NCI-H69 (cell line): ENCODE measurements around the gene SPRR3.
"Not testable (repeated sequence)": the region's sequence is repeated elsewhere in the genome, so short reads cannot be mapped to it uniquely, and the experiment has no call there.

ENCODE experiments used
- DNase-seq: peaks from one replicate; lab custom pipeline; 2025; lab: John Stamatoyannopoulos, UW

Gene SPRR3

DNA sequence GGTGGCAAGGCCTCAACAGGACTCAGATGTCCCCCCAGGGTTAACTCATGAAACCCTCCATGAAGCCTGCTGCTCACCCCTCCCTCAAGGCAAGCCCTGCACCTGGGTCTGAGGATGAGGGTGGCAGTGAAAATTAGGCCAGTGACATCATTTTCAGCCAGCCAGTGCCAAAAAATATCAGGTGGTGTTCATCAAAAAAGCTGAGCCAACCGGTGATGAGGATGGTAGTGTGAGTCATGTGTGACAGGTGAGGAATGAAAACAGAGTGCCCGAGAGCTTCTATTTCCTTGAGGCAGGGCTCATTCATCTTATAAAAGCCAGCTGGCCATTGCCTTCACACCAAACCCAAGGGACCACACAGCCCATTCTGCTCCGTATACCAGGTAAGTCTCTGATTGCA is 17.8 kb upstream of the SPRR3 start, which contains the start of gene SPRR1A:
Gene SPRR1A, plus strand, starts transcription at position 339 of the 400 bp plus-strand sequence. CDS start 1,150 bp downstream, outside the sequence.
- DNase-seq: no peak

DNA sequence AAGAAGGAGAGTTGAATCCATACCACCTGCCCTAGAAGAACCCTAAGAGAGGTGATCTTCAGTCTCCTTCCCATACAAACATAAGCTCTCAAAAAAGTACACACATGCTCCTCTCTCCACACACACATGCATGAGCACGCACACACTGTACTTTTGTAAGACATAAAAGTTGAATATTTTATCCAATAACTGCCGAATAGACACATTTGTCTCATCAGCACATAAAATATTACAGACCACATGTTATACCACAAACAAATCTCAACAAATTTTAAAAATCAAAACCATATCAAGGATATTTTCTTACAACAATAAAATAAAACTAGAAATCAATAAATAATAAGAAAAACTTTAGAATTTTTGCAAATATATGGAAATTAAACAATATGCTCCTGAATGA is 15.0 kb upstream of the SPRR3 start:
- DNase-seq: no peak

GRCh38 chr1:152993186-152993585 is 8.4 kb upstream of the SPRR3 start:
- DNase-seq: no peak

DNA sequence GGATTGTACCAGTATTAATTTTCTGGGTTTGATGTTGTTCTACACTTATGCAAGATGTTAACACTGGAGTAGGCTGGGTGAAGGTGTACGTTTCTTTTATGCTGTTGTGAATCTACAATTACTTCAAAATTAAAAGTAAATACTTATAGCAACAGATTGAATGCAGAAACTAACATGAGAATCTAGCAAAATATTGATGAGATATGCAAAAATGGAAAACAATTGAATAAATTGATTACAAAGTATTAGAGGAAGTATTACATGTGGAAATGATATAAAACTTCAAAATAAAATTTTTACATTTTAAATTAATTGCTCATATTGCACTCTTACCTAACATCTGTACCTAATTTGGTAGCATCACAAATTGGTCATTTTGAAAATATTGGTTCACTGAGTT is 5.7 kb upstream of the SPRR3 start:
- no peak for DNase-seq

- DNase-seq: no peak
Observed at GRCh38 chr1:152996633-152997400, 4.7 kb upstream of the SPRR3 start.

DNA sequence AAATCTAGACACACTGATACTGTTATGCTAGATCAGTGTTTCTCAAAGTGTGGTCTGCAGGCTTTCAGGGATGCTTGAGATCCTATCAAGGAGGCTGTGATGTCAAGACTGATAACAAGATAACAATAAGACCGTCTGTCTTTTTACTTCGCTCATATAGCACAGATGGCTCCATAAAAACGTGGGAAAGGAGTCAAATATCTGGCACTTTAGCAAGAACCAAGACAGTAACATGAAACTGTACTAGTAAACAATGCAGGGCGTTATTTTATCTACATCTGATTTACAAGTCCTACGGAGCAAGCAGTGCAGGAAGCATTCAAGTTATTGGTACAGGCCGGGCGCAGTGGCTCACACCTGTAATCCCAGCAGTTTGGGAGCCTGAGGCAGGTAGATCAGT is 3.6 kb upstream of the SPRR3 start:
- no peak for DNase-seq

- DNase-seq: no peak
Observed at GRCh38 chr1:152998476-152998875, 3.1 kb upstream of the SPRR3 start.

- DNase-seq: no peak
Observed at GRCh38 chr1:152999818-153000217, 1.7 kb upstream of the SPRR3 start.

DNA sequence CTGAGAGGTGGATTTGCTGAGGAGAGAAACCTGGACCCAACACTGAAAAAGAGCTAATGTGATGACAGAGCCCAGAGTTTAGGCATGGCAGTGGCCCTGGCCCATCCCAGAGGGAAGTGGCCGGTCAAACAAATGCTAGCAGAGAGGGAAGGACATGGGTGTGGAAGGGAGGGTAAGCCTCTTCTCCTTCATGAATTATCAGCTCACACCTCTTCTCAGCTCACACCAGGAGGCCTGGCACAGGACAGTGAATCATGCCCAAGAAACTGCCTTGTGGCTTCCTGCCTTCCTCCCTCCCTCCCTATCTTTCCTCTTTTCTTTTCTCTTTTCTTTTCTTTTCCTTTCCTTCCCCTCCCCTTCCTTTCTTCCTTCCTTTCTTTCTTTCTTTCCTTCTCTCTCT is 1.3 kb upstream of the SPRR3 start:
- DNase-seq: no peak

- DNase-seq: not testable (repeated sequence)
Observed at GRCh38 chr1:153011235-153011758, 9.7 kb downstream of the SPRR3 start.

GRCh38 chr1:153021829-153022228 is 20.3 kb downstream of the SPRR3 start:
- DNase-seq: not testable (repeated sequence)

DNA sequence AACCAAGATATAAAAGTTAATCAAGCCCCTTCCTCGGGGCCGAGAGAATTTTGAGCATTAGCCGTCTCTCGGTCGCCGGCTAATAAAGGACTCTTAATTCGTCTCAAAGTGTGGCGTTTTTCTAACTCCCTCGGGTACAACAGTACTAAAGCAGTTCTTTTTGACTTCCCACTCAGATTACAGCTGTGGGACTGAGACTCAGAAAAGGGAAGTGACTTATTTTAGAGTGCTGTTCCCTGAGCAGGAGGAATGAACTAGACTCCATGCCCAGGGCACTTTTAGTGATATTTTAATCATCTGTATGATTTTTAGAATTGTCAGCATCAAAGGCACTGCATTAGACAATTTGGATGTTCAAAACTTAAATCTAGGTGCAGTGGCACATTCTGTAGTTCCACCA is 20.8 kb downstream of the SPRR3 start:
- DNase-seq: not testable (repeated sequence)

- DNase-seq: no peak
Observed at GRCh38 chr1:153023109-153023508, 21.6 kb downstream of the SPRR3 start.

- no peak for DNase-seq
Observed at GRCh38 chr1:153024413-153024812, 22.9 kb downstream of the SPRR3 start.

DNA sequence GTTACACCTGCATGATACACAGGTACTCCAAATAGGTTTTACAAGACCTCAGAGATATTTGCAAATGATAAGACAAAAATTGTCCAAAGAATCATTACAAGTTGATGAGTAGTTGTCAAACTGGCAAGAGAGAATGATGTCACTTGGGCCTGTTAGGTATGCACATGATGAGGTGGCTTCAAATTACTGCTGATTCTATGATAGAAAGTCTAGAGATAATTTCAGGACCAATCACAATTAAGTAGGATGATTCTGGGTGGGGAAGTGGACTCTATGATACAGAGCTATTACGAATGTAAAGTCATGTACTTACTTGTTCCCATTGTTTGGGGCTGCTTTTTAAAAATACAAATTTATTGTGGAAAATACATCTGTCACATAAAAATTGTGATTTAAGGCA is 24.2 kb downstream of the SPRR3 start:
- DNase-seq: no peak

DNA sequence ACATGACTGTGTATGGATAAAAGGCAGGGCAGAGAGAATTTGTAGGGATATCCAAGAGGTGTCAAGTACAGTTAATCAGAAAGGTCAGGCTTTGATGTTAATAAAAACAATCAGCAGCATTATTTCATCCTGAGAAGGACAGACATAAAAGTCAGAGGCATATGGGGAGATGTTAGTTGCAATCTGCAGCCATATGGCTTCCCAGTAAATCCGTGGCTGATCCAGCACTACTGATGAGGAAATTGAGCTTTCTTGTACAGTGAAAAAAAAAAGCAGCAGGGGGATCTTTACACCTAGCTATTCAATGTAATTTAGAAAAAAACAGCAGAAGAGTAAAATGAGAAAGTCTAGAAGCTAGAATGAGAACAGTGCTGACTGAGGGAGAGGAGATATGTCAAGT is 27.2 kb downstream of the SPRR3 start:
- no peak for DNase-seq

- DNase-seq: no peak
Observed at GRCh38 chr1:153030895-153031294, 29.3 kb downstream of the SPRR3 start, which contains the start of gene SPRR1B. TSS of gene SPRR1B (plus strand) at chr1:153031203. CDS start at chr1:153032346, 1,143 bp downstream.

DNA sequence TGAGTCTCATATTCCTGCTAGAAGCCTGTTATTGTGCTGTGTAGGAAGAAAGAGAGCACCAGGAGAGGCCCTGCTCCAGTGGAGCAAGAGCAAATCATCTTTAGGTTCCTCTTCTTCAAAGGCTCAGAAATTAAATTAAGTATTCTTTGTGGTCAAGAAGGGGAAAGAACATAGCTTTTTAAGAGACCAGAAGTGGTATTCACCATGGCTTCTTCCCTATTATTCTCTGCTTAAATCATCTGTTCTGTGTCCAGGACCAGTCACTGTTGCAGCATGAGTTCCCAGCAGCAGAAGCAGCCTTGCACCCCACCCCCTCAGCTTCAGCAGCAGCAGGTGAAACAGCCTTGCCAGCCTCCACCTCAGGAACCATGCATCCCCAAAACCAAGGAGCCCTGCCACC is 30.5 kb downstream of the SPRR3 start:
- no peak for DNase-seq

GRCh38 chr1:153032677-153033308 is 31.2 kb downstream of the SPRR3 start:
- peak; percentile 15 for DNase-seq

DNA sequence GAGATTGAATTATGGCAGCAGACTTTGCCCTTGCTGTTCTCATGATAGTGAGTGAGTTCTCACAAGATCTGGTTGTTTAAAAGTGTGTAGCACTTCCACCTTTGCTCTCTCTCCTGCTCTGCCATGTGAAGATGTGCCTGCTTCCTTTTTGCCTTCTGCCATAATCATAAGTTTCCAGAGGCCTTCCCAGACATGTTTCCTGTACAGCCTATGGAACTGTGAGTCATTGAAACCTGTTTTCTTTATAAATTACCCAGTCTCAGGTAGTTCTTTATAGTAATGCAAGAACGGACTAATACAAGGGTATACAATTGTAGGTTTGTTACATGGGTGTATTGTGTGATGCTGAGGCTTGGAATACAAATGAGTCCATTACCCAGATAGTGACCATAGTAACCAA is 33.7 kb downstream of the SPRR3 start:
- DNase-seq: no peak

DNA sequence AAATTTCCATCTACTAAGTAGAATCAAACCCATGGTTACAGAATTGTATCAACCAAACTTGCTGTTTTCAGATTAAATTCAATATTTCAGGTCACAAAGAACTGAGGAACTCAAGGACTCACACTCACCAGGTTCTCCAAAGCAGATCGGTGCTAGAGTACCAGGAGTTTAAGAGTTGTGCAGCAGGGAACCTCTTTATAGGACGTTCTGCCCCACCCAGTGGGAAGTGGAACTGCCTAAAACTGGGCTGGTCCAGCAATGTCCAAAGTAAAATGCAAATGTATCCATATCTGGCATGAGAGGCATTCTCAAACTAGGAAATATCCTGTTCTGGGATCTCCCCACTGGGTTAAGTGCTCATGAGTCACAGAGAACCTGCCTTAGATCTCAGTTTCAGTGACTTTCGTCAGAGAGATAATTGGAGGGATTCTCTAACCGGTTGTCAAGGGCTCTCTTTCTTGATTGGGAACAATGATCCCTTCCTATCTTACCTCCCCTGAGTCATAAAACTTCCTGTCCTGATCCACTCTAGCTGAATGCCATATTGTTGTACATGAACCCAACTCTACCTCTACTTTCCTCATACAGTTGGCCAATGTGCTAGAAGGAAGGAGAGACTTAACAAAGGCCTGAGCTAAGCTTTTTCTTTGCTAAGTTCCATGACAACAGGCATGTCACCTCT is 39.5 kb downstream of the SPRR3 start, which contains the start of gene SPRR2D:
Gene SPRR2D, minus strand, starts transcription at position 171 of the 682 bp plus-strand sequence. CDS start 774 bp downstream, outside the sequence.
- DNase-seq: no peak

- DNase-seq: no peak
Observed at GRCh38 chr1:153049211-153049610, 47.7 kb downstream of the SPRR3 start.
